ENCODE measurements around the gene TARM1.

The TARM1 gene

GRCh38 chr19:54081032-54081431, at the start of gene TARM1:
Gene TARM1 (minus strand): TSS chr19:54081365. CDS start chr19:54081340, 25 bp downstream.
- no peaks in the 10 kb centered on the region for H3K79me2 ChIP-seq (ENCODE audit: low read length)
- H3K9me3 ChIP-seq (replicated peaks; ENCODE audit: insufficient read depth, low read length) = no peaks in the 10 kb centered on the region
- no peak within 1 kb of the TSS for H3K9ac ChIP-seq (ENCODE audit: low read length)
- no peaks in the 10 kb centered on the region for H3K36me3 ChIP-seq (replicated peaks; ENCODE audit: insufficient read depth, low read length)
- H3K4me3 ChIP-seq (ENCODE audit: low read length) = no peak within 1 kb of the TSS
- no peaks in the 10 kb centered on the region for H3K9me2 ChIP-seq (replicated peaks; ENCODE audit: insufficient read depth, low read length)
- H3F3A ChIP-seq (ENCODE audit: insufficient read depth, low read length) = no peaks in the 10 kb centered on the region
- H3K4me2 ChIP-seq (ENCODE audit: low read depth, low read length) = no peak within 1 kb of the TSS
- no peaks in the 10 kb centered on the region for H3K4me1 ChIP-seq (ENCODE audit: low read length)
- H3K27me3 ChIP-seq (replicated peaks; ENCODE audit: insufficient read depth, low read length) = peaks cover 21% of the 10 kb centered on the region
- no peak for DNase-seq
- TF ChIP-seq EZH2phosphoT487 (IDR thresholded peaks at IDR 0.05; ENCODE audit: low read length) (no peak), CTCF (IDR thresholded peaks at IDR 0.05; ENCODE audit: low read length) (no peak), EZH2 (optimal IDR thresholded peaks at IDR 0.05; ENCODE audit: low read depth, low read length) (no peak)
- H2AFZ ChIP-seq (ENCODE audit: low read length) = no peak within 1 kb of the TSS
- H3K27ac ChIP-seq (ENCODE audit: low read length) = no peak within 1 kb of the TSS
- no peaks in the 10 kb centered on the region for H4K20me1 ChIP-seq (ENCODE audit: insufficient read depth, low read length)

DNA sequence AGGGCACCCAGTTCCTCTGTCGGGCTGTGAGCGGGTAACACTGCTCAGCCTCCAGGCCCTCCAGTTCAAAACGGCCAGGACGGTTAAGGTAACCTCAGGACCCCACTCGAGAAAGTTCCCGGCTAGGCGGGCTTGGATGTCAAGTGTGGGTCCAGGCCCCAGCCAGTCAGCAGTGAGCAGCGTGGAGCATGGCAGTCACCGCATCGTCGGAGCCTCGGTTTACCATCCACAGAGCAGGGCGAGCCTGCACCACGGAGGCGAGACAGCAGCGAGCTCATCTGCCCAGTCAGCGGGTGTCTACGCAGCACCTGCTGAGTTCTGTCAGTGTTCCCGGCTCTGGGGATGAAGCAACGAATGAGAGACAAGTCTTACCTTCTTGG, 48.4 kb upstream of the TARM1 start:
- Histone ChIP-seq H3K27me3 (replicated peaks; ENCODE audit: insufficient read depth, low read length) (no peaks in the 10 kb centered on the region), H3K9me3 (replicated peaks; ENCODE audit: insufficient read depth, low read length) (no peaks in the 10 kb centered on the region), H3K4me1 (ENCODE audit: low read length) (no peaks in the 10 kb centered on the region), H3K9ac (ENCODE audit: low read length) (no peak overlapping the region), H3K36me3 (replicated peaks; ENCODE audit: insufficient read depth, low read length) (no peaks in the 10 kb centered on the region), H3K4me3 (ENCODE audit: low read length) (no peak overlapping the region), H3F3A (ENCODE audit: insufficient read depth, low read length) (no peaks in the 10 kb centered on the region), H3K27ac (ENCODE audit: low read length) (no peak overlapping the region), H3K9me2 (replicated peaks; ENCODE audit: insufficient read depth, low read length) (no peaks in the 10 kb centered on the region), H3K4me2 (ENCODE audit: low read depth, low read length) (no peak overlapping the region), H4K20me1 (ENCODE audit: insufficient read depth, low read length) (no peaks in the 10 kb centered on the region), H2AFZ (ENCODE audit: low read length) (no peak overlapping the region), H3K79me2 (ENCODE audit: low read length) (no peaks in the 10 kb centered on the region)
- DNase-seq = no peak
- TF ChIP-seq EZH2 (optimal IDR thresholded peaks at IDR 0.05; ENCODE audit: low read depth, low read length) (no peak), EZH2phosphoT487 (IDR thresholded peaks at IDR 0.05; ENCODE audit: low read length) (no peak), CTCF (IDR thresholded peaks at IDR 0.05; ENCODE audit: low read length) (no peak)

GRCh38 chr19:54128796-54129616, 47.8 kb upstream of the TARM1 start:
- TF ChIP-seq EZH2phosphoT487 (IDR thresholded peaks at IDR 0.05; ENCODE audit: low read length) (no peak), EZH2 (optimal IDR thresholded peaks at IDR 0.05; ENCODE audit: low read depth, low read length) (no peak), CTCF (IDR thresholded peaks at IDR 0.05; ENCODE audit: low read length) (no peak)
- no peaks in the 10 kb centered on the region for H3K9me3 ChIP-seq (replicated peaks; ENCODE audit: insufficient read depth, low read length)
- no peak for DNase-seq
- no peak overlapping the region for H3K9ac ChIP-seq (ENCODE audit: low read length)
- H3K27me3 ChIP-seq (replicated peaks; ENCODE audit: insufficient read depth, low read length) = no peaks in the 10 kb centered on the region
- H2AFZ ChIP-seq (ENCODE audit: low read length) = no peak overlapping the region
- no peaks in the 10 kb centered on the region for H3K4me1 ChIP-seq (ENCODE audit: low read length)
- H3K79me2 ChIP-seq (ENCODE audit: low read length) = no peaks in the 10 kb centered on the region
- H4K20me1 ChIP-seq (ENCODE audit: insufficient read depth, low read length) = no peaks in the 10 kb centered on the region
- H3K9me2 ChIP-seq (replicated peaks; ENCODE audit: insufficient read depth, low read length) = no peaks in the 10 kb centered on the region
- H3F3A ChIP-seq (ENCODE audit: insufficient read depth, low read length) = no peaks in the 10 kb centered on the region
- no peak overlapping the region for H3K27ac ChIP-seq (ENCODE audit: low read length)
- H3K4me2 ChIP-seq (ENCODE audit: low read depth, low read length) = no peak overlapping the region
- H3K4me3 ChIP-seq (ENCODE audit: low read length) = no peak overlapping the region
- H3K36me3 ChIP-seq (replicated peaks; ENCODE audit: insufficient read depth, low read length) = no peaks in the 10 kb centered on the region

Data from MM.1S (cell line).